K562 (cell line): ENCODE measurements around the gene DCAF6. TPM values are rescaled to one million over a fixed set of nuclear protein-coding genes. Genes with fewer than 3 reads are reported as not detected.

ENCODE experiments used
- ATAC-seq: fragments of 200-7000 bp; cut with Tn5 transposase; 3 replicates; pipeline ENCODE4 v1.9.1; 2020; ENCODE audit warnings: moderate library complexity
- BruUV-seq: library from RNA; stranded (reverse); fragments of 400-500 nt; replicated peaks from 2 replicates; lab custom pipeline; 2021; lab: Mats Ljungman, UMichigan
- CTCF ChIA-PET: fragments of 300-600 bp; formaldehyde crosslinking; extraction: SDS; loops from one replicate; lab custom pipeline; 2021; ENCODE audit warnings: low intra/inter-chr PET ratio; lab: Yijun Ruan, JAX
- POLR2A ChIA-PET: fragments of 300-600, 350-650 bp; sonication (Branson Sonifier 250); formaldehyde crosslinking; extraction: SDS; loops from one replicate; lab custom pipeline; 2021; ENCODE audit warnings: antibody characterized with exemption, inconsistent platforms; lab: Yijun Ruan, JAX
- DNase-seq, 4 experiments: peaks; one replicate each; pipeline versions ENCODE4 v3.0.0 to v3.0.0-alpha.2; 2011 to 2018; ENCODE audit warnings: low spot score in 3 of 4, mixed read lengths in 3 of 4; ENCODE audit errors: extremely low read depth in 1 of 4
- FAIRE-seq: peaks from 2 replicates; lab custom pipeline; 2011; peaks lifted over from hg19 to GRCh38; lab: Jason Lieb, UNC
- H2AFZ ChIP-seq: 2 replicates; pipeline ENCODE4 v1.6.0; 2011; ENCODE audit warnings: low read depth, low read length, control low read depth, inconsistent platforms
- H3K27ac ChIP-seq: fragments of 200-600 bp; 3 replicates; pipeline ENCODE4 v1.8.0; 2011; ENCODE audit warnings: low read depth, mild to moderate bottlenecking, control low read depth, inconsistent platforms, low read length, moderate library complexity, mixed read lengths; ENCODE audit errors: extremely low read depth
- H3K27me3 ChIP-seq, 2 experiments: fragments of 300-600 bp in 1 of 2; 2 replicates in 1 of 2; 3 replicates in 1 of 2; pipeline versions ENCODE4 v1.6.0 to v1.8.0; 2011; ENCODE audit warnings: inconsistent platforms in 2 of 2, low read length in 2 of 2, mild to moderate bottlenecking in 1 of 2, mixed read lengths in 1 of 2, moderate library complexity in 1 of 2; ENCODE audit not compliant: control insufficient read depth in 2 of 2, insufficient read depth in 2 of 2
- H3K36me3 ChIP-seq: fragments of 300-600 bp; 3 replicates; pipeline ENCODE4 v1.8.0; 2011; ENCODE audit warnings: mild to moderate bottlenecking, low read length, inconsistent platforms; ENCODE audit not compliant: control insufficient read depth, insufficient read depth
- H3K4me1 ChIP-seq, 2 experiments: fragments of 200-600 bp in 1 of 2; replicated peaks in 1 of 2; 2 replicates in 1 of 2; 3 replicates in 1 of 2; pipeline versions ENCODE4 v1.5.1 to v1.8.0; 2011; ENCODE audit warnings: inconsistent platforms in 2 of 2, low read length in 2 of 2, mild to moderate bottlenecking in 1 of 2, mixed read lengths in 1 of 2, moderate library complexity in 1 of 2; ENCODE audit not compliant: control insufficient read depth in 2 of 2, insufficient read depth in 2 of 2
- H3K4me2 ChIP-seq: 2 replicates; pipeline ENCODE4 v1.6.1; 2011; ENCODE audit warnings: low read length, control low read depth, inconsistent platforms, mixed read lengths; ENCODE audit not compliant: insufficient read depth
- H3K4me3 ChIP-seq: fragments of 200-600 bp; sonication (generic), shearing (Covaris generic); 2 replicates; pipeline ENCODE4 v1.5.1; 2016; ENCODE audit warnings: control low read depth, inconsistent platforms
- H3K79me2 ChIP-seq: fragments of 200-600 bp; 3 replicates; pipeline ENCODE4 v1.8.0; 2011; ENCODE audit warnings: low read length, inconsistent platforms; ENCODE audit not compliant: control insufficient read depth, insufficient read depth
- H3K9ac ChIP-seq, 2 experiments: 2 replicates each; pipeline versions ENCODE4 v1.6.0 to v1.6.1; 2011; ENCODE audit warnings: low read depth in 2 of 2, low read length in 2 of 2, control low read depth in 1 of 2, inconsistent platforms in 1 of 2, mild to moderate bottlenecking in 1 of 2, mixed read lengths in 1 of 2; ENCODE audit not compliant: insufficient read depth in 1 of 2
- H3K9me1 ChIP-seq: one replicate; pipeline ENCODE4 v1.6.0; 2011; ENCODE audit warnings: inconsistent platforms, mild to moderate bottlenecking, low read length, moderate library complexity; ENCODE audit not compliant: control insufficient read depth, insufficient read depth
- H3K9me3 ChIP-seq: replicated peaks from 2 replicates; pipeline ENCODE4 v1.5.1; 2011; ENCODE audit warnings: low read depth, low read length, inconsistent platforms; ENCODE audit not compliant: control insufficient read depth, insufficient read depth
- H4K20me1 ChIP-seq: replicated peaks from 2 replicates; pipeline ENCODE4 v1.6.1; 2011; ENCODE audit warnings: low read length, inconsistent platforms, mixed read lengths; ENCODE audit not compliant: control insufficient read depth, insufficient read depth
- GATA2 ChIP-seq: sonication (generic); formaldehyde crosslinking; IDR thresholded peaks from 2 replicates; pipeline ENCODE4 v1.4.0; 2020; ENCODE audit warnings: mild to moderate bottlenecking, missing genetic modification reagents
- GATAD2B ChIP-seq: fragments of 450-650 bp; IDR thresholded peaks from 2 replicates; pipeline ENCODE4 v1.6.1; 2017; ENCODE audit warnings: mild to moderate bottlenecking, borderline replicate concordance
- KLF13 ChIP-seq: fragments of 450-650 bp; IDR thresholded peaks from 2 replicates; pipeline ENCODE4 v1.6.1; 2016; ENCODE audit warnings: missing genetic modification characterization, low read depth, mild to moderate bottlenecking, missing compliant biosample characterization, moderate library complexity, borderline replicate concordance
- LEF1 ChIP-seq: fragments of 450-650 bp; IDR thresholded peaks from 2 replicates; pipeline ENCODE4 v1.6.1; 2016; ENCODE audit warnings: mild to moderate bottlenecking
- SMAD2 ChIP-seq: fragments of 150-350 bp; IDR thresholded peaks from 2 replicates; pipeline ENCODE4 v1.6.1; 2014; ENCODE audit warnings: low read depth, mild to moderate bottlenecking, low read length
- ZBTB33 ChIP-seq: sonication (generic); formaldehyde crosslinking; IDR thresholded peaks from 2 replicates; pipeline ENCODE4 v1.8.1; 2023; ENCODE audit warnings: mild to moderate bottlenecking, missing genetic modification reagents
- ZNF444 ChIP-seq: fragments of 250-450 bp; sonication (Bioruptor Pico); IDR thresholded peaks from 2 replicates; pipeline ENCODE4 v1.4.0; 2020; ENCODE audit warnings: mild to moderate bottlenecking, moderate library complexity
- ZNF696 ChIP-seq: fragments of 250-450 bp; sonication (Bioruptor Pico); conservative IDR thresholded peaks from 2 replicates; pipeline ENCODE4 v1.4.0; 2020; ENCODE audit warnings: mild to moderate bottlenecking, moderate library complexity
- WGBS: fragments of 100-300 bp; shearing (Covaris generic); methylation state at CpG from one replicate; pipeline ENCODE4 v1.1.6; 2016; ENCODE audit warnings: low coverage, mixed read lengths; ENCODE audit not compliant: insufficient coverage; ENCODE audit errors: missing lambda C conversion rate; 5-methylcytosine and 5-hydroxymethylcytosine counted together
- in situ Hi-C: fragments of 300-500 bp; cut with MboI; formaldehyde crosslinking; loops from 4 replicates; pipeline ENCODE4 v1.15.0; 2018; ENCODE audit warnings: inconsistent platforms, mixed read lengths
- intact Hi-C: fragments of 100-400 bp; cut with micrococcal nuclease; formaldehyde crosslinking; loops from 2 replicates; pipeline ENCODE4 v1.14.2; 2022
- polyA plus RNA-seq, 8 experiments: library from polyadenylated mRNA; depleted of rRNA in 4 of 8; stranded (reverse) in 5 of 8; unstranded in 3 of 8; fragments of >200 nt; fragmentation: Nextera tagmentation in 2 of 8; fragmentation: Illumina TruSeq in 1 of 8; extraction: Ambion mirVana in 2 of 8; extraction: Trizol in 1 of 8; gene quantifications; 2 replicates each; pipeline versions ENCODE4 v1.2.1 to v1.2.3, GENCODE V29; 2011 to 2014; ENCODE audit warnings: inconsistent platforms in 1 of 8, missing spikeins in 1 of 8
- total RNA-seq, 7 experiments: library from RNA; depleted of rRNA in 6 of 7; stranded (reverse); fragments of >200 nt in 6 of 7; fragmentation: Illumina TruSeq in 2 of 7; extraction: Trizol in 2 of 7; gene quantifications; 2 replicates each; pipeline versions ENCODE4 v1.2.1 to v1.2.3, GENCODE V29; 2011 to 2021; ENCODE audit warnings: low replicate concordance in 1 of 7

The DCAF6 gene
- total and polyA plus RNA-seq, 9 of the 15 experiments (the other 6 are each of a cell fraction or from before 2014, with no cell fraction given), result 19.1 to 102 (median 46.3) TPM

- no peak for ATAC-seq
- Histone ChIP-seq H3K27me3 (no peaks in the 10 kb centered on the region), H3K4me1 (peaks cover 0 to 4% of the 10 kb centered on the region in 2 experiments; a peak in 2 of 5 replicates), H3K4me2 (no peak overlapping the region), H4K20me1 (no peaks in the 10 kb centered on the region), H3K9me1 (no peaks in the 10 kb centered on the region), H3K4me3 (no peak overlapping the region), H3K27ac (no peak overlapping the region), H3K79me2 (peaks cover 99% of the 10 kb centered on the region), H3K9ac (no peak overlapping the region), H2AFZ (no peak overlapping the region), H3K36me3 (peaks cover 22% of the 10 kb centered on the region), H3K9me3 (peaks cover 3% of the 10 kb centered on the region; the same call in 1 of the 2 replicates)
- no TSS peak for BruUV-seq
- whole genome bisulfite sequencing, result 80% methylated on average over 9 of the region's 9 CpGs
- no peak for FAIRE-seq
- in situ Hi-C loops, result no loop called here
- intact Hi-C loops, result no loop called here
- ChIA-PET CTCF (no interaction called here), POLR2A (interaction anchor here (0.7 to 1.0 kb wide), 2 partner anchors 27 to 100 kb away, joined by 3 to 6 read pairs; no protein-coding TSS in a partner anchor)
- no peak for DNase-seq
- TF ChIP-seq ZBTB33 (CRISPR knock-in tag) (no peak), GATAD2B (no peak), LEF1 (no peak), ZNF444 (no peak), ZNF696 (no peak), KLF13 (no peak), GATA2 (CRISPR knock-in tag) (no peak), SMAD2 (no peak)
These were observed 7.1 kb downstream of the DCAF6 start for GRCh38 chr1:167943541-167943940.
